Endodermal cell (in vitro differentiated cells): ENCODE measurements around the gene SH3BGRL2. TPM values are rescaled to one million over a fixed set of nuclear protein-coding genes. Genes with fewer than 3 reads are reported as not detected.

Source experiments
- DNase-seq: peaks from one replicate; pipeline ENCODE4 v3.0.0-alpha.2; 2017
- H3K27ac ChIP-seq: 2 replicates; pipeline ENCODE4 v1.5.1; 2013; ENCODE audit warnings: mild to moderate bottlenecking, low read depth, low read length, moderate library complexity
- H3K27me3 ChIP-seq: 2 replicates; pipeline ENCODE4 v1.6.1; 2013; ENCODE audit warnings: mild to moderate bottlenecking, low read length, moderate library complexity; ENCODE audit not compliant: insufficient read depth, control insufficient read depth, poor library complexity, severe bottlenecking
- H3K36me3 ChIP-seq: 2 replicates; pipeline ENCODE4 v1.7.0; 2013; ENCODE audit warnings: mild to moderate bottlenecking, low read length, moderate library complexity; ENCODE audit not compliant: control insufficient read depth, insufficient read depth
- H3K4me1 ChIP-seq: one replicate; pipeline ENCODE4 v1.7.0; 2013; ENCODE audit warnings: low read length; ENCODE audit not compliant: control insufficient read depth, insufficient read depth
- H3K4me3 ChIP-seq: 2 replicates; pipeline ENCODE4 v1.5.1; 2013; ENCODE audit warnings: mild to moderate bottlenecking, low read length, moderate library complexity
- H3K9ac ChIP-seq: 2 replicates; pipeline ENCODE4 v1.6.1; 2013; ENCODE audit warnings: mild to moderate bottlenecking, low read length, moderate library complexity; ENCODE audit not compliant: poor library complexity, severe bottlenecking; ENCODE audit errors: extremely low read depth
- H3K9me3 ChIP-seq: 2 replicates; pipeline ENCODE4 v1.6.1; 2013; ENCODE audit warnings: mild to moderate bottlenecking, low read length, moderate library complexity; ENCODE audit not compliant: control insufficient read depth
- H3K27ac Mint-ChIP-seq: 2 replicates; pipeline ENCODE4 v1.8.0; 2020; ENCODE audit warnings: mixed read lengths
- H3K27me3 Mint-ChIP-seq: 2 replicates; pipeline ENCODE4 v1.8.0; 2021; ENCODE audit warnings: mild to moderate bottlenecking, mixed read lengths; ENCODE audit not compliant: insufficient read depth
- H3K36me3 Mint-ChIP-seq: 2 replicates; pipeline ENCODE4 v1.8.0; 2020; ENCODE audit warnings: low read depth, mixed read lengths
- H3K4me1 Mint-ChIP-seq: 2 replicates; pipeline ENCODE4 v1.8.0; 2020; ENCODE audit warnings: mixed read lengths
- H3K4me3 Mint-ChIP-seq: 2 replicates; pipeline ENCODE4 v1.8.0; 2020; ENCODE audit warnings: mild to moderate bottlenecking, moderate library complexity, mixed read lengths
- H3K9me3 Mint-ChIP-seq: 2 replicates; pipeline ENCODE4 v1.8.0; 2020; ENCODE audit warnings: mild to moderate bottlenecking, mixed read lengths
- CTCF ChIP-seq: fragments of 200-600 bp; sonication (generic); conservative IDR thresholded peaks from 2 replicates; pipeline ENCODE4 v1.5.0; 2021; ENCODE audit warnings: antibody characterized with exemption, mild to moderate bottlenecking
- WGBS, 2 experiments: methylation state at CpG; one replicate each; pipeline versions ENCODE4 v1.1.5 to v1.1.7; 2013; ENCODE audit warnings: missing lambda C conversion rate in 2 of 2, mixed read lengths in 1 of 2; ENCODE audit not compliant: insufficient coverage in 1 of 2, insufficient read length in 1 of 2; 5-methylcytosine and 5-hydroxymethylcytosine counted together
- total RNA-seq, 2 donors: library from RNA; stranded (reverse); fragmentation: NEBNext Ultra II Directional in 1 of 2; extraction: Animal tissue kit (Norgen Biotek cat#: 25700) in 1 of 2; gene quantifications; 2 replicates in 1 of 2; 3 replicates in 1 of 2; pipeline ENCODE4 v1.2.1, GENCODE V29; 2021

SH3BGRL2 gene
- total RNA-seq, 2 donors from 2014 or later, result 24.3 to 40.1 TPM

- H3K27me3 ChIP-seq, result no peaks in the 10 kb centered on the region
- no peaks in the 10 kb centered on the region for H3K9me3 ChIP-seq
- no peak overlapping the region for H3K4me3 ChIP-seq
- no peaks in the 10 kb centered on the region for H3K27me3 Mint-ChIP-seq
- H3K36me3 Mint-ChIP-seq, result no peaks in the 10 kb centered on the region
- H3K4me1 ChIP-seq, result no peaks in the 10 kb centered on the region
- TF ChIP-seq CTCF, result peak; percentile 55
- H3K4me1 Mint-ChIP-seq, result peaks cover 9% of the 10 kb centered on the region
- DNase-seq, result peak; percentile 68
- no peaks in the 10 kb centered on the region for H3K36me3 ChIP-seq
- no peak overlapping the region for H3K4me3 Mint-ChIP-seq
- H3K27ac ChIP-seq, result no peak overlapping the region
- H3K9me3 Mint-ChIP-seq, result no peaks in the 10 kb centered on the region
- H3K27ac Mint-ChIP-seq, result no peak overlapping the region
- H3K9ac ChIP-seq, result no peak overlapping the region
- WGBS, 2 experiments, result 79 to 100% methylated on average over 2 to 4 of the region's 4 CpGs
These were observed 25.0 kb upstream of the SH3BGRL2 start for GRCh38 chr6:79605968-79606764.

GRCh38 chr6:79607000-79607399, 24.1 kb upstream of the SH3BGRL2 start:
- no peaks in the 10 kb centered on the region for H3K36me3 Mint-ChIP-seq
- no peak overlapping the region for H3K9ac ChIP-seq
- H3K27me3 ChIP-seq, result no peaks in the 10 kb centered on the region
- H3K27ac Mint-ChIP-seq, result no peak overlapping the region
- H3K4me3 Mint-ChIP-seq, result no peak overlapping the region
- peaks cover 9% of the 10 kb centered on the region for H3K4me1 Mint-ChIP-seq
- no peak for DNase-seq
- H3K27me3 Mint-ChIP-seq, result no peaks in the 10 kb centered on the region
- H3K4me1 ChIP-seq, result no peaks in the 10 kb centered on the region
- H3K9me3 Mint-ChIP-seq, result no peaks in the 10 kb centered on the region
- no peak overlapping the region for H3K4me3 ChIP-seq
- H3K27ac ChIP-seq, result no peak overlapping the region
- no peak for TF ChIP-seq CTCF
- no peaks in the 10 kb centered on the region for H3K9me3 ChIP-seq
- WGBS, 2 experiments, result 79% methylated on average over 3 of the region's 3 CpGs; no CpG with 5 or more reads in 1 of the 2 experiments
- no peaks in the 10 kb centered on the region for H3K36me3 ChIP-seq

GRCh38 chr6:79608334-79609224, 22.6 kb upstream of the SH3BGRL2 start:
- H3K4me1 ChIP-seq, result no peaks in the 10 kb centered on the region
- peaks cover 13% of the 10 kb centered on the region for H3K4me1 Mint-ChIP-seq
- TF ChIP-seq CTCF, result no peak
- no peaks in the 10 kb centered on the region for H3K27me3 ChIP-seq
- H3K27ac ChIP-seq, result no peak overlapping the region
- 94 to 96% methylated on average over 3 of the region's 3 CpGs for WGBS, 2 experiments
- no peak overlapping the region for H3K9ac ChIP-seq
- no peak overlapping the region for H3K4me3 Mint-ChIP-seq
- H3K36me3 ChIP-seq, result no peaks in the 10 kb centered on the region
- H3K4me3 ChIP-seq, result no peak overlapping the region
- no peaks in the 10 kb centered on the region for H3K36me3 Mint-ChIP-seq
- H3K9me3 Mint-ChIP-seq, result no peaks in the 10 kb centered on the region
- DNase-seq, result no peak
- H3K9me3 ChIP-seq, result no peaks in the 10 kb centered on the region
- H3K27me3 Mint-ChIP-seq, result no peaks in the 10 kb centered on the region
- H3K27ac Mint-ChIP-seq, result peak overlapping the region; percentile 48
